NOMO-1 (cell line): ENCODE data around the gene TRIP6.
"Not testable (repeated sequence)": the region's sequence is repeated elsewhere in the genome, so short reads cannot be mapped to it uniquely, and the experiment has no call there.

Source experiments
- DNase-seq, 2 experiments: peaks; one replicate each; lab custom pipeline; 2025; ENCODE audit not compliant: unreplicated experiment in 2 of 2; lab: John Stamatoyannopoulos, UW

TRIP6 gene

DNA sequence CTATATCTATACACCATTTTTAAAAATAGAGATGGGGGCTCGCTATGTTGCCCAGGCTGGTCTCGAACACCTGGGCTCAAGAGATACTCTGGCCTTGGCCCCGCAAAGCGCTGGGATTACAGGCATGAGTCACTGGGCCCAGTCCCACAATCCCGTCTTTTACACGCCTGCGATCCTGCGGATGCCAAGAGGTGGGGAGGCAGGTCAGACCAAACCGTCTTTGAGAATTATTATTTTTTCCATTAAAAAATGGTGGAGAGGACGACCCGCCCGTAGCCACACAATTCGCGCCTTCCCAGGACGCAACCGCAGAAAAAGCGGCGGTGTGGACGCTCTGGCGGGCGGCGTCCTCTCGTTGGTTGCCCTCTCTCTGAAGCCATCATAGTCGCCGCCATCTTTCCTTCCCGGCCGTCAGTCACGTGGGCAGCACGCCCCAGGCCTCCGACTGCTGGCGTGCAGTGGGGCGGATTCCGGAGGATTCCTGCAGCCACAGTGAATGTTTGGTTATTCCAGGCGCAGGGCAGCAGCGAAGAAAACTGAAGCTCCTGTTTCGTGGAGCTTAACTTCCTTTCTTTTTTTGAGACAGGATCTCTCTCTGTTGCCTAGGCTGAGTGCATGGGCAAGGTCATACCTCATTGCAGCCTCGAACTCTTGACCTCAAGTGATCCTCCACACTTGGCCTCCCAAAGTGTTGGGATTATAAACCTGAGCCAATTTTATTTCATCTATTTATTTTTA is 29.9 kb upstream of the TRIP6 start:
- DNase-seq: peak; percentile 91 to 94

DNA sequence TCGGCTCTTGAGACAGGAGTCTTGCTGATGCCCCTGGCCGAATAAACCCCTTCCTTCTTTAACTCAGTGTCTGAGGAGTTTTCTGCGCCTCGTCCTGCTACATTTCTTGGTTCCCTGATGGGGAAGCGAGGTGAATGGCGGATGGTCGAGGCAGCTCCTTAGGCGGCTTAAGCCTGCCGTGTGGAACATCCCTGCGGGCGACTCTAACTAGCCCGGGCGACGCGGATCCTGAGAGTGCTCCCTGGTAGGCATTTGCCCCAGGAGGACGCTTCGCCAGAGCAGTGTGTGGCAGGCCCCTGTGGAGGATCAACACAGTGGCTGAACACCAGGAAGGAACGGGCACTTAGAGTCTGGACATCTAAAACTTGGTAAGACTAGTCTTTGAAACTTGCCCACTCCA is 27.8 kb upstream of the TRIP6 start:
- DNase-seq: no peak

DNA sequence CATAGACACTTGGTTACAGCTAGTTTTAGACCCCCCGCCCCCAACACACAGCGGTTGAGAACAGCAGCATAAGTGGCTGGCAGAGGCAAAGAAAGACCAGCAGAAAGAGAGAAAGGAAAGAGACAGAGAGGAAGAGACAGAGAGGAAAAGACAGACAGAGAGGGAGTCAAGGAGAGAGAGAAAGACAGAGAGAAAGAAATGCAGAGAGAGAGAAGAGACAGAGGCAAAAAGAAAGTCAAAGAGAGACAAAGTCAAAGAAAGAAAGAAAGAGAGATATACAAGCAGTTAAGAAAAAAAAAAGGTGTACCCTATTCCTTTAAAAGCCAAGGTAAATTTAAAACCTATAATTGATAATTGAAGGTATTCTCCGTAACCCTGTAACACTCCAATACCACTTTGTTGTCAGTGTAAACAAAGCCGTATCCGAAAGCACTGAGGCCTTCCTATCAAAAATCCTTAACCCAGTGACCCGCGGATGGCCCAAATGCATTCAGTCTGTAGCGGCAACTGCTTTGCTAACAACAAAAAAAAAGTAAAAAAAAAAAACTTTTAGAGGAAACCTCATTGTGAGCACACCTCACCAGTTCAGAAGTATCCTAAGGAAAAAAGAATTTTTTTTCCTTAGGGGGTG is 26.6 kb upstream of the TRIP6 start:
- no peak for DNase-seq

DNA sequence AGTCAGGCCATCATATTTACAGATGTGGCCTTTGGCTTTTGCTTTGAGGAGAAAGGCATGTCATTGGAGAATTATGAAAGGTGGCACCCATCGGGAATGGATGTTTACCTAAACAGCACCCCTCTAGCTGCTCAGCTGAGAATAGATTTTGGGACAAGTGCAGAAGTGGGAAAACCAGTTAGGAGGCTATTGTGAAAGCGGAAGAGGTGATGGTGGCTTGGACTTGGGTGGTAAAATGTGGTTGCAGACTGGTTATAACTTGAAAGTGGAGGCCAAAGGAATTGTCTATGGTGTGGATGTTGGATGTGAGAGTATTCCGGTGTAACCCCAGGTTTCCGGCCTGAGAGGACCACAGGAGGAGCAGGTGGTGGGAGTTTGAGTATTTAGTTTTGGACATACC is 19.8 kb upstream of the TRIP6 start:
- no peak for DNase-seq

DNA sequence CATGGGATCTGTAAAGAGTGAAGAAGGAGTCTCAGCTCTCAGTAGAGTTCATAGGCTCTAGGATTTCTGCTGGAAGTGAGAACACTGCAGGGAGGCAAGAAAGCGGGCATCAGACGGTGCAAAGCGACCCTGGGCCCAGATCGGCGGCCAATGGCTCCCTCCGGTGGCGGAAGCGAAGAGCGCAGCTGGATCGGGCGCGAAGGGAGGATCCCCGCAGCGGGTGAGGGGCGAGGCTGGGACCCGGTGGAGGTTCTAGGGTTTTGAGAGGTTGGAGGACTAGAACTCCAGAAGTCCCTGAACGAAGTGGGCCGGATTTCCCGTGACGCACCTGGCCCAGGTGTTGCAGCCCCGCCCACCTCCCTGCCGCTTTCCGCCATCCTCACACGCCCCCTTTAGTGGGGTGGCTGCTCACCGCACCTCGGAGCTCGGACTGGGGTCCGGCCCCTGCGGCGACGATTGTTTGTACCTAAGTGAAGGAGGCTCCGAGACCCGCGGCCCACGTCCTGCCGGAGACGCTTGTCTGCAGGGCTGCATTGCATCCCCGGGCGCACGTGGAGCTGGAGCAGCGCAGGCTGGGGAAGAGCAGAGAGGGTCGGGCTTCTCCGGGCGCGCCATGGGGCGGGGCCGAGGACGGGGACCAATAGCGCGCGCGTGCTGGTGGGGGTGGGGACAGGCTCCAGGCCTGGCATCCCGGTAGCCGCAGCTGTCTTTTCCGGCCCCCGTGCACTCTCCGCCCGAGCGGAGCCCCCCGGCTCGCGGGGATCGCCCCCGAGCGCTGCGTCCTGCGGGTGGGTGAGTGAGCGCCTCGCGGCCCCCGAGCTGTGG is 14.9 kb upstream of the TRIP6 start, which contains the start of gene SLC12A9:
Gene SLC12A9 (plus strand): TSS at position 666 of the 825 bp plus-strand sequence. CDS start 1,485 bp downstream, outside the sequence.
- DNase-seq: peak; percentile 93 to 98

DNA sequence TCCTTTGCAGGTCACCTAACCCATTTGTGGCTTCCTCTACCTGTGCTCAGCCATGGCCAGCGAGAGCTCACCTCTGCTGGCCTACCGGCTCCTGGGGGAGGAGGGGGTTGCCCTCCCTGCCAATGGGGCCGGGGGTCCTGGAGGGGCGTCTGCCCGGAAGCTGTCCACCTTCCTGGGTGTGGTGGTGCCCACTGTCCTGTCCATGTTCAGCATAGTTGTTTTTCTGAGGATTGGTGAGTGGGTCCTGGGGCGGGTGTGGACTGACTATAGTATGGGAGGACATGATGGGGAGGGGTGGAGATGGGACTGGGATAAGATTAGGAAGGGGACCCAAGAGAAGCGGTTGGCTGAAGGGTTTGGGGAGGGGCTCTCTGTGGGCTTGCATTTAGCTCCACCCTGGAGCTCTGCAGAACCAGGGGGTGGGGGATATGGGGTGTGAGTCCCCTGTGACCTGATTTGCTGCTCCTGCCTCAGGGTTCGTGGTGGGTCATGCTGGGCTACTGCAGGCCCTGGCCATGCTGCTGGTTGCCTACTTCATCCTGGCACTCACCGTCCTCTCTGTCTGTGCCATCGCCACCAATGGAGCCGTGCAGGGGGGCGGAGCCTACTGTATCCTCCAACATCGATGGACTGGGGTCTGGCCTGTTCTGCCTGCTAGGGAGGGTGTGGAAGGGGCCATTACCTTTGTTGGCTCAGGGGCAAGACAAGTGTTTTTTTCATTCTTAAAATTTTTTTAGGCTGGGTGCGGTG is 12.9 kb upstream of the TRIP6 start:
- DNase-seq: no peak

DNA sequence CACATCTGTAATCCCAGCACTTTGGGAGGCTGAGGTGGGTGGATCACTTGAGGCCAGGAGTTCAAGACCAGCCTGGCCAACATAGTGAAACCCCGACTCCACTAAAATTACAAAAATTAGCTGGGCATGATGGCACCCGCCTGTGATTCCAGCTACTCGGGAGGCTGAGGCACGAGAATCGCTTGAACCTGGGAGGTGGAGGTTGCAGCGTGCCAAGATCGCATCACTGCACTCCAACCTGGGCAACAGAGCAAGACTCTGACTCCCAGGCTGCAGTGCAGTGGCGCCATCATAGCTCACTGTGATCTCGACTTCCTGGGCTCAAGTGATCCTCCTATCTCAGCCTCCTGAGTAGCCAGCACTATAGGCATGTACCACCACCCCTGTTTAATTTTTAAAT is 12.3 kb upstream of the TRIP6 start:
- DNase-seq: not testable (repeated sequence)

DNA sequence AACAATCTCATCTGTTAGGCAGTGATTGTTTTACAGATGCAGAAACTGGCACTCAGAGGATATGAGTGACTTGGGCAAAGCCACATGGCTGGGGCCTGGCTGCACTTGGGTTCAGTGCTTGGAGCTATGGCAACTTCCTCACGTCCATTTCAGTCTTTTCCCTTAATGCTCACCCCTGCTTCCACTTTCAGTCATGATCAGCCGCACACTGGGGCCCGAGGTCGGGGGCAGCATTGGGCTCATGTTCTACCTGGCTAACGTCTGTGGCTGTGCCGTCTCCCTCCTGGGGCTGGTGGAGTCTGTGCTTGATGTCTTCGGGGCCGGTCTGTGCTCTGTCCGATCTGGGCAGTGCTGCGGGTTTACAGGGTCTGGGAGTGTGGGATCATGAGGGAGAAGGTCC is 11.7 kb upstream of the TRIP6 start:
- no peak for DNase-seq

DNA sequence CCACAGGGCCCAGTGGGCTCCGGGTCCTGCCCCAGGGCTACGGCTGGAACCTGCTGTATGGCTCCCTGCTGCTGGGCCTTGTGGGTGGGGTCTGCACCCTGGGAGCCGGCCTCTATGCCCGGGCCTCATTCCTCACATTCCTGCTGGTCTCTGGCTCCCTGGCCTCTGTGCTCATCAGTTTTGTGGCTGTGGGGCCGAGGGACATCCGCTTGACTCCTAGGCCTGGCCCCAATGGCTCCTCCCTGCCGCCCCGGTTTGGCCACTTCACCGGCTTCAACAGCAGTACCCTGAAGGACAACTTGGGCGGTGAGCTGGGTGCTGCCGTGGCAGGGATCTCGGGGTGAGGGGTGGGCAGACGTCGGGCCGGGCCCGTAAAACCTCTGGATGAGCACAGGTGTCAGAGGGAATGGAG is 10.3 kb upstream of the TRIP6 start:
- no peak for DNase-seq

DNA sequence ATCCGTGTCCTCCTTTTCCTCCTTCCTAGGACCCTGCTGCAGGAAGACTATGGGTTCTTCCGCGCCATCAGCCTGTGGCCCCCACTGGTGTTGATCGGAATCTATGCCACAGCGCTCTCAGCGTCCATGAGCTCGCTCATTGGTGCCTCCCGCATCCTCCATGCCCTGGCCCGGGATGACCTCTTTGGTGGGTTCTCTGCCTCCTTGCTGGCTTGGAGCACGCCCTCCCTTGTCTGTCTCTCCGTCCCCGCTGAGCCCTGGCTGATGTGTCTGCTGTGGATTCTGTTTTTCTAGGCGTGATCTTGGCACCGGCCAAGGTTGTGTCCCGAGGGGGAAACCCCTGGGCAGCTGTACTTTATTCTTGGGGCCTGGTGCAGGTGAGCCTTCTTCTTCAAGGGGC is 7.3 kb upstream of the TRIP6 start:
- DNase-seq: no peak

DNA sequence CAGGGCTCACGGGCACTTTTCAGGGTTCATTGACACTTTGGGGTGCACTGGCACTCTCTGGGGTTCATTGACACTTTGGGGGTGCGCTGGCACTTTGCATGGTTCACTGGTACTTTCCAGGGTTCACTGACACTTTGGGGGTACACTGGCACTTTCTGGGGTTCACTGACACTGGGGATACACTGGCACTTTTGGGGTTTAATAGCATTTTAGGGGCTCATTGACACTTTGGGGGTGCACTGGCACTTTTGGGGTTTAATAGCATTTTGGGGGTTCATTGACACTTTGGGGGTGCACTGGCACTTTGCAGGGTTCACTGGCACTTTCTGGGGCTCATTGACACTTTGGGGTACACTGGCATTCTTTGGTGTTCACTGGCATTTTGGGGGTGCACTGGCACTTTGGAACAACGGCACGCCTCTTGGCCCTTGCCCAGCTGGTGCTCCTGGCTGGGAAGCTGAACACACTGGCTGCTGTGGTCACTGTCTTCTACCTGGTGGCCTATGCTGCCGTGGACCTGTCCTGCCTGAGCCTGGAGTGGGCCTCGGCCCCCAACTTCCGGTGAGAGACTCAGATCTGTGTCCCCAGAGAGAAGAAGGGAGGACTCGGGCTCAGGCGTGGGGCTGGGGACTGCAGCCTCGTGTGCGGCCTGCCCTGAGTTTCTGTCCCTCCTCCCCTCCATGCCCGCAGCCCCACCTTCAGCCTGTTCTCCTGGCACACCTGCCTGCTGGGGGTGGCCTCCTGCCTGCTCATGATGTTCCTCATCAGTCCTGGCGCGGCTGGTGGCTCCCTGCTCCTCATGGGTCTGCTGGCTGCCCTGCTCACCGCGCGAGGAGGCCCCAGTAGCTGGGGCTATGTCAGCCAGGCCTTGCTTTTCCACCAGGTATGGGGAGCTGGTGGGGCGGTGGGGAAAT is 6.2 kb upstream of the TRIP6 start:
- no peak for DNase-seq

DNA sequence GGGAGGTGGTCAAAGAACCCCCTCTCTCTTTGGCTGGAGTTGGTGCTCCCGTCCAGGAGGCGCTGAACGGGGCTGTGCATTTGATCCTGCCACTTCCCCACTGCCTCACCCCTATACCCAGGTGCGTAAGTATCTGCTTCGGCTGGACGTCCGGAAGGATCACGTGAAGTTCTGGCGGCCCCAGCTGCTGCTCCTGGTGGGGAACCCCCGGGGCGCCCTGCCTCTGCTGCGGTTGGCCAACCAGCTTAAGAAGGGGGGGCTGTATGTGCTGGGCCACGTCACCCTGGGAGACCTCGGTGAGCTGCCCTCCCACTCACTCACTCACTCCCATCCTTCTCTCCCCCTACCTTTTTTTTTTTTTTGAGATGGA is 5.6 kb upstream of the TRIP6 start:
- DNase-seq: no peak

DNA sequence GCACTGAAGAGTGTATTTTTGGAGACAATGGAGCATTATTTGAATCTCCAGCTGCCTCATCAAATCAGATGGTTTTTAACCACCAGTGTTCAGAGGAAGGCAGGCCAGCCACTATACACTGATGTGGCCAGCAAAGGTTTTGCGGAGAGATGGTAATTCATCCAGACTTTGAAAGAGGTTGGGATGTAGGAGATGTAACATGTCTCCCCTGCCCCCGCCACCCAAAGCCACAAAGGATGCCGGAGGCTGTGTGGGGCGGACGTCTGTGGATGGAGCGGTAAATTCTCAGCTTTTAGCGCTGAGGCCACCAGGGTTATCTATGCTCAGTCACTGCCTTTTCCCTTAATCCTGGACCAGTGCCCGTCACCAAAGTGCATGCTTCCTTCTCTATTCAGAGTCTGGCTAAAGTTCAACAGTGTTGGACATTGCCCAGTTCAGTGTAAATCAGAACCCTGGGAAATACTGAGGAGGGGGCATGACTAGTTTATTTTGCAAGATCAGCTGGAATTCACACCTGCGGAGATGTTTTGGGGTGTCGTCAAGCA is 3.7 kb upstream of the TRIP6 start:
- no peak for DNase-seq

DNA sequence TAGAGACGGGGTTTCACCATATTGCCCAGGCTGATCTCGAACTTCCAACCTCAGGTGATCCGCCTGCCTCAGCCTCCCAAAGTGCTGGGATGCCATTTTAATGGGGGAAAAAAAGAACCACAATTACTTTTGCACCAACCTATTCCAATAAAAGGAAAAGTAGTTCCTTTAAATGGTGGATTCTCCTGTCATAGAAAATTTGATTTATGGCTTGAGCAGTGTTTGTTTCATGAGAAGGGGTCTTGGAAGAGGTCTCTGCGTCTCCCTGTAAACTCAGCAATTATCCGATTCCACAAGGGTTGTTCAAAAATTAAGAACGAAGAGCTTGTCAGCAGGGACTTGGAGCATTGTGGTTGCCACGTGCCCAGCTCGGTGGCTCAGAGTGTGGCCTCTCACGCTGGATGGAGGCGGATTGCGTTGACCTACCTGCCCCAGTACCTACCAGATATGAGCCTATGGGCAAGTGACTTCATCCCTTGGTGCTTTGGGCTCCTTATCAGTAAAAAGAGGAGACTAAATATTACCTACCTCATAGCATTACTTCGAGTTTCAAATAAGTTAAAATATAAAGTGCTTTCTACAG is 2.8 kb upstream of the TRIP6 start:
- no peak for DNase-seq

DNA sequence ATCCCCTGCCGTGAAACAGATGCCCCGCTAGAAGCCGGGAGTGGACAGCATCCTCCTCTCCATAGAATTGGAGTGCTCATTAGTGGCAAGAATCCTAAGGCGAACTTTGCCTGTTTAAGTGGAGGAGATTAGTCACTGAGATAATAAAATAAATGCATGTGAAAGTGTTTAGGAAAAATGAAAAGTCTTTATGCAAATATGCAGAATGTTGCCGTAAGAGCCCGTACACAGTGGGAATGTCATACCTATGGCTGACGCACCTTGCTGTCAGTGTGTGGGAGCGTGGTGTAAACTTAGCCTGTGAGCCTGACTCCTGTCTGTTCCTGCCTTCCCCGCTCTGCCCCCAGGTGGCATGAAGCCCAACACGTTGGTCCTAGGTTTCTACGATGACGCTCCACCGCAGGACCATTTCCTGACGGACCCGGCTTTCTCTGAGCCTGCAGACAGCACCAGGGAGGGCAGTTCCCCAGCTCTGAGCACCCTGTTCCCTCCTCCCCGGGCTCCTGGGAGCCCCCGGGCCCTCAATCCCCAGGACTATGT is 1.7 kb upstream of the TRIP6 start:
- DNase-seq: no peak

DNA sequence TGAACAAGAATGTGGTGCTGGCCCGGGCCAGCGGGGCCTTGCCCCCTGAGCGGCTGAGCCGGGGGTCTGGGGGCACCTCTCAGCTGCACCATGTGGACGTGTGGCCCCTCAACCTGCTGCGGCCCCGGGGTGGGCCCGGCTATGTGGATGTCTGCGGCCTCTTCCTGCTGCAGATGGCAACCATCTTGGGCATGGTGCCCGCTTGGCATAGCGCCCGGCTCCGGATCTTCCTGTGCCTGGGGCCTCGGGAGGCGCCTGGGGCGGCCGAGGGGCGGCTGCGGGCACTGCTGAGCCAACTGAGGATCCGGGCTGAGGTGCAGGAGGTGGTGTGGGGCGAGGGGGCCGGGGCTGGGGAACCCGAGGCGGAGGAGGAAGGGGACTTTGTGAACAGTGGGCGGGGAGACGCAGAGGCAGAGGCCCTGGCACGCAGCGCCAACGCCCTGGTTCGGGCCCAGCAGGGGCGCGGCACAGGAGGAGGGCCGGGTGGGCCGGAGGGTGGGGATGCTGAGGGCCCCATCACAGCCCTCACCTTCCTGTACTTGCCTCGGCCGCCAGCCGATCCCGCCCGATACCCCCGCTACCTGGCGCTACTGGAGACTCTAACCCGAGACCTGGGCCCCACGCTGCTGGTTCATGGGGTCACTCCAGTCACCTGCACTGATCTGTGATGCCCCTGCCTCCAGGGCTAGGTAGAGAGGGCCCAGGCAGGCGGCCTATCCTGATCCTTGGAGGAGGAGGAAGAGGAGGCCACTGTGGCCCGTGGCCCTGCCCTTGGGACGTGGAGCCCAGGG is 1.1 kb upstream of the TRIP6 start:
- DNase-seq: no peak

DNA sequence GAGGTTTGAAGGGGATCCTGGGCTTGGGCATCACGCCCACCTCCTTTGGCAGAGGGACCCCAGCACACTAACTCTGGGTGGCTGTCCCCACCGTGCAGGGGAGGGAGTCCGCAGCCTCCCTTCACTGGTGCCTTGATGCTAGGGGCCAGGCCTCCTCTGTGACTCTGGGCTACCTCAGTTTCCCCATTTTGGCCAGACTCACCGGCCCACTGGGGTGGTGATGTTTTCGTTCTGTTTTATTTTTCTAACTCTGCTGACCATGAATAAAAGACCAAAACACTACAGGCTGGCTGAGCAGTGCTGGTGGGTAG is 503 bp upstream of the TRIP6 start:
- DNase-seq: no peak

DNA sequence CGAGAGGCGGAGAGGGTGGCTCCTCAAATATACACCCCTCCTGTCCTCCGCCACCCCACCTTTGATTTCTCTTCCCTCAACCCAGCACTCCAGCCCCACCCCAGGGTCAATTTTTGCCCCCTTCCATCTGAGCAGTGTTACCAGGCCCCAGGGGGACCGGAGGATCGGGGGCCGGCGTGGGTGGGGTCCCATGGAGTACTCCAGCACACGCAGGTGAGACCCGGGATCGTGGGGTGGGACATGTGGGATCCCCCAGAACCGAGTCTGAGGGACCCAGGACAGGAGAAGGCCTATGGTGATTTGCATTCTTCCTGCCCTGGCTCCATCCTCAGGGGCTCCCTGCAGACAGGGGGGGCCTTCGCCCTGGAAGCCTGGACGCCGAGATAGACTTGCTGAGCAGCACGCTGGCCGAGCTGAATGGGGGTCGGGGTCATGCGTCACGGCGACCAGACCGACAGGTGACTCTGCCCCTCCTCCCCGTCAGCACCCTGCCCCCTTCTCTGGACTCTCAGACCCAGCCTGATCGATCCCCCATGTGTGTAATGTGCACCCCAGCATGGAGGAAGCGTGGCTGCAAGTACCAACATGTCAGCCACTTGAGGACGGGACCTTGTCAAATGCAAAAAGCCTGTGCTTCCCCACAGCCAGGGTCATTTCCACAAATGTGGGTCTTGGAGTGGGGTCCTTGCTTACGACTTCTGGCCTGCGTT is 744 bp downstream of the TRIP6 start:
- no peak for DNase-seq
